GM23338 (cell line): Measurements from ENCODE around the gene BMF. TPM values are rescaled to one million over a fixed set of nuclear protein-coding genes. Genes with fewer than 3 reads are reported as not detected.

Source experiments
- ATAC-seq: fragments of 200-7000 bp; cut with Tn5 transposase; 3 replicates; pipeline ENCODE4 v1.9.1; 2020
- DNase-seq: peaks from one replicate; pipeline ENCODE4 v3.0.0-alpha.2; 2015; ENCODE audit warnings: low spot score
- H2AFZ ChIP-seq: fragments of 200-600 bp; sonication (generic); 2 replicates; pipeline ENCODE4 v1.8.0; 2016; ENCODE audit warnings: antibody characterized with exemption, mild to moderate bottlenecking, moderate library complexity
- H3F3A ChIP-seq: fragments of 200-600 bp; sonication (generic); replicated peaks from 2 replicates; pipeline ENCODE4 v1.8.0; 2017; ENCODE audit warnings: antibody characterized with exemption, mixed run types, low read depth
- H3K27ac ChIP-seq: fragments of 200-600 bp; sonication (generic); 2 replicates; pipeline ENCODE4 v1.6.1; 2016; ENCODE audit warnings: low read depth
- H3K27me3 ChIP-seq: fragments of 200-600 bp; sonication (generic); 2 replicates; pipeline ENCODE4 v1.8.0; 2016; ENCODE audit warnings: mild to moderate bottlenecking, mixed run types, moderate library complexity; ENCODE audit not compliant: insufficient read depth
- H3K36me3 ChIP-seq: fragments of 200-600 bp; sonication (generic); 2 replicates; pipeline ENCODE4 v1.8.0; 2016; ENCODE audit warnings: mild to moderate bottlenecking; ENCODE audit not compliant: insufficient read depth
- H3K4me1 ChIP-seq: fragments of 200-600 bp; sonication (generic); 2 replicates; pipeline ENCODE4 v1.8.0; 2016; ENCODE audit warnings: mild to moderate bottlenecking, moderate library complexity; ENCODE audit not compliant: insufficient read depth
- H3K4me2 ChIP-seq: fragments of 200-600 bp; sonication (generic); 2 replicates; pipeline ENCODE4 v1.7.1; 2017; ENCODE audit warnings: mixed run types
- H3K4me3 ChIP-seq: fragments of 200-600 bp; sonication (generic); 2 replicates; pipeline ENCODE4 v1.6.1; 2016; ENCODE audit warnings: mixed run types
- H3K79me2 ChIP-seq: fragments of 200-600 bp; sonication (generic); replicated peaks from 2 replicates; pipeline ENCODE4 v1.8.0; 2017; ENCODE audit warnings: mild to moderate bottlenecking; ENCODE audit not compliant: insufficient read depth
- H3K9me2 ChIP-seq: fragments of 200-600 bp; sonication (generic); 2 replicates; pipeline ENCODE4 v1.8.0; 2017; ENCODE audit not compliant: insufficient read depth
- H4K20me1 ChIP-seq: fragments of 200-600 bp; sonication (generic); replicated peaks from 2 replicates; pipeline ENCODE4 v1.8.0; 2017; ENCODE audit warnings: mild to moderate bottlenecking; ENCODE audit not compliant: insufficient read depth
- H3K27ac Mint-ChIP-seq: 2 replicates; pipeline ENCODE4 v1.8.0; 2020; ENCODE audit warnings: inconsistent platforms, mild to moderate bottlenecking, moderate library complexity, mixed read lengths
- H3K27me3 Mint-ChIP-seq: 3 replicates; pipeline ENCODE4 v1.8.0; 2022; ENCODE audit warnings: low read depth, mild to moderate bottlenecking, moderate library complexity, mixed read lengths, inconsistent platforms; ENCODE audit not compliant: insufficient read depth, poor library complexity
- H3K36me3 Mint-ChIP-seq: 3 replicates; pipeline ENCODE4 v1.8.0; 2021; ENCODE audit warnings: low read depth, mild to moderate bottlenecking, inconsistent platforms, moderate library complexity, mixed read lengths
- H3K4me1 Mint-ChIP-seq: 3 replicates; pipeline ENCODE4 v1.8.0; 2020; ENCODE audit warnings: mild to moderate bottlenecking, inconsistent platforms, mixed read lengths
- H3K4me3 Mint-ChIP-seq: 3 replicates; pipeline ENCODE4 v1.8.0; 2021; ENCODE audit warnings: moderate library complexity, mild to moderate bottlenecking, inconsistent platforms, mixed read lengths
- H3K9me3 Mint-ChIP-seq: 3 replicates; pipeline ENCODE4 v1.8.0; 2020; ENCODE audit warnings: moderate library complexity, mild to moderate bottlenecking, inconsistent platforms, mixed read lengths
- CREB1 ChIP-seq: fragments of 250-450 bp; sonication (Bioruptor Pico); IDR thresholded peaks from 2 replicates; pipeline ENCODE4 v1.5.0; 2020; ENCODE audit warnings: low read depth, mild to moderate bottlenecking, moderate library complexity
- EZH2 ChIP-seq: fragments of 200-600 bp; sonication (generic); IDR thresholded peaks from one replicate; pipeline ENCODE4 v1.8.0; 2017; ENCODE audit warnings: antibody characterized with exemption, mild to moderate bottlenecking, low read depth; ENCODE audit not compliant: unreplicated experiment
- JUNB ChIP-seq: IDR thresholded peaks from one replicate; pipeline ENCODE4 v1.6.1; 2016; ENCODE audit warnings: antibody characterized with exemption; ENCODE audit not compliant: unreplicated experiment
- NANOG ChIP-seq: IDR thresholded peaks from 2 replicates; pipeline ENCODE4 v1.6.1; 2016; ENCODE audit warnings: antibody characterized with exemption, borderline replicate concordance
- STAT1 ChIP-seq: IDR thresholded peaks from one replicate; pipeline ENCODE4 v1.6.1; 2016; ENCODE audit warnings: antibody characterized with exemption; ENCODE audit not compliant: unreplicated experiment
- ZNF114 ChIP-seq: fragments of 250-450 bp; sonication (Bioruptor Pico); IDR thresholded peaks from 2 replicates; pipeline ENCODE4 v1.5.0; 2020; ENCODE audit warnings: mild to moderate bottlenecking, moderate library complexity
- ZNF331 ChIP-seq: fragments of 250-450 bp; sonication (Bioruptor Pico); IDR thresholded peaks from 2 replicates; pipeline ENCODE4 v1.5.0; 2020; ENCODE audit warnings: low read depth, mild to moderate bottlenecking, moderate library complexity
- polyA plus RNA-seq: library from polyadenylated mRNA; unstranded; fragments of >200 nt; fragmentation: Nextera tagmentation; extraction: Ambion mirVana; gene quantifications from 2 replicates; pipeline ENCODE4 v1.2.1, GENCODE V29; 2016
- total RNA-seq: library from RNA; depleted of rRNA; stranded (reverse); fragments of >200 nt; shearing (Covaris generic); gene quantifications from 2 replicates; pipeline ENCODE4 v1.2.3, GENCODE V29; 2014
- TF ChIP-seq, protein P1 (sequence below): IDR thresholded peaks from one replicate; pipeline ENCODE4 v1.6.1; 2018; ENCODE audit warnings: antibody characterized with exemption; ENCODE audit not compliant: unreplicated experiment
- TF ChIP-seq, protein P2 (sequence below): fragments of 250-450 bp; sonication (Bioruptor Pico); IDR thresholded peaks from 2 replicates; pipeline ENCODE4 v1.5.0; 2020; ENCODE audit warnings: mild to moderate bottlenecking, moderate library complexity
- TF ChIP-seq, protein P3 (sequence below), 2 experiments: fragments of 200-600 bp in 1 of 2; sonication (generic) in 1 of 2; conservative IDR thresholded peaks; 2 replicates each; pipeline versions ENCODE4 v1.5.1 to v1.6.1; 2016 to 2017; ENCODE audit warnings: antibody characterized with exemption in 2 of 2, low read depth in 2 of 2, mild to moderate bottlenecking in 2 of 2, moderate library complexity in 1 of 2

BMF gene
- total and polyA plus RNA-seq, 2 experiments from 2014 or later: 2.0 to 20.3 TPM

DNA sequence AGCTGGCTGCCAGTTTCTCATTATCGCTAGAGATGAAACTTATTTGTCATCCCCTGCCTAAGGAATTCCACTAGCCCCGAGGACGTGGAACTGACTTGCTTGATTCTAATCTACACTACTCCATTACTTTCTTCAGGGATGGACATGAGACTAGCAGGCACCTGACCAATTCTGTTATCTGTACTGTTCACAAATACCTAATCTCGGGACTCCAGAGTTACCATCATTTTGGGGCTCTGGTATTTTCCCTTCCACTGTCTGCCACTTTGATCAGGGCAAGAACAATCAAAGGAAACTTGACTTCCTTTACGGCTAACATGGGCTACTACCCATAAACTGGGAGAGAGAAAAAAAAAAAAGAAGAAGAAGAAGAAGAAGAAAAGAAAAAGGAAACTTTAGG is 27.8 kb downstream of the BMF start:
- H3F3A ChIP-seq: no peaks in the 10 kb centered on the region
- no peaks in the 10 kb centered on the region for H3K9me2 ChIP-seq
- peaks cover 30% of the 10 kb centered on the region for H3K4me1 ChIP-seq
- Mint-ChIP-seq H3K27me3 (peaks cover 24% of the 10 kb centered on the region), H3K4me3 (peak overlapping the region; percentile 24; the same call in 2 of the 3 replicates), H3K27ac (no peak overlapping the region), H3K36me3 (no peaks in the 10 kb centered on the region), H3K4me1 (peaks cover 43% of the 10 kb centered on the region), H3K9me3 (no peaks in the 10 kb centered on the region; the same call in 2 of the 3 replicates)
- no peak overlapping the region for H3K27ac ChIP-seq
- no peaks in the 10 kb centered on the region for H3K79me2 ChIP-seq
- TF ChIP-seq NANOG (no peak), JUNB (no peak), ZNF114 (no peak), CREB1 (CRISPR knock-in tag) (no peak), ZNF331 (CRISPR knock-in tag) (no peak), EZH2 (no peak), STAT1 (no peak)
- TF ChIP-seq, protein P1, sequence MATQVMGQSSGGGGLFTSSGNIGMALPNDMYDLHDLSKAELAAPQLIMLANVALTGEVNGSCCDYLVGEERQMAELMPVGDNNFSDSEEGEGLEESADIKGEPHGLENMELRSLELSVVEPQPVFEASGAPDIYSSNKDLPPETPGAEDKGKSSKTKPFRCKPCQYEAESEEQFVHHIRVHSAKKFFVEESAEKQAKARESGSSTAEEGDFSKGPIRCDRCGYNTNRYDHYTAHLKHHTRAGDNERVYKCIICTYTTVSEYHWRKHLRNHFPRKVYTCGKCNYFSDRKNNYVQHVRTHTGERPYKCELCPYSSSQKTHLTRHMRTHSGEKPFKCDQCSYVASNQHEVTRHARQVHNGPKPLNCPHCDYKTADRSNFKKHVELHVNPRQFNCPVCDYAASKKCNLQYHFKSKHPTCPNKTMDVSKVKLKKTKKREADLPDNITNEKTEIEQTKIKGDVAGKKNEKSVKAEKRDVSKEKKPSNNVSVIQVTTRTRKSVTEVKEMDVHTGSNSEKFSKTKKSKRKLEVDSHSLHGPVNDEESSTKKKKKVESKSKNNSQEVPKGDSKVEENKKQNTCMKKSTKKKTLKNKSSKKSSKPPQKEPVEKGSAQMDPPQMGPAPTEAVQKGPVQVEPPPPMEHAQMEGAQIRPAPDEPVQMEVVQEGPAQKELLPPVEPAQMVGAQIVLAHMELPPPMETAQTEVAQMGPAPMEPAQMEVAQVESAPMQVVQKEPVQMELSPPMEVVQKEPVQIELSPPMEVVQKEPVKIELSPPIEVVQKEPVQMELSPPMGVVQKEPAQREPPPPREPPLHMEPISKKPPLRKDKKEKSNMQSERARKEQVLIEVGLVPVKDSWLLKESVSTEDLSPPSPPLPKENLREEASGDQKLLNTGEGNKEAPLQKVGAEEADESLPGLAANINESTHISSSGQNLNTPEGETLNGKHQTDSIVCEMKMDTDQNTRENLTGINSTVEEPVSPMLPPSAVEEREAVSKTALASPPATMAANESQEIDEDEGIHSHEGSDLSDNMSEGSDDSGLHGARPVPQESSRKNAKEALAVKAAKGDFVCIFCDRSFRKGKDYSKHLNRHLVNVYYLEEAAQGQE: no peak
- TF ChIP-seq, protein P2, sequence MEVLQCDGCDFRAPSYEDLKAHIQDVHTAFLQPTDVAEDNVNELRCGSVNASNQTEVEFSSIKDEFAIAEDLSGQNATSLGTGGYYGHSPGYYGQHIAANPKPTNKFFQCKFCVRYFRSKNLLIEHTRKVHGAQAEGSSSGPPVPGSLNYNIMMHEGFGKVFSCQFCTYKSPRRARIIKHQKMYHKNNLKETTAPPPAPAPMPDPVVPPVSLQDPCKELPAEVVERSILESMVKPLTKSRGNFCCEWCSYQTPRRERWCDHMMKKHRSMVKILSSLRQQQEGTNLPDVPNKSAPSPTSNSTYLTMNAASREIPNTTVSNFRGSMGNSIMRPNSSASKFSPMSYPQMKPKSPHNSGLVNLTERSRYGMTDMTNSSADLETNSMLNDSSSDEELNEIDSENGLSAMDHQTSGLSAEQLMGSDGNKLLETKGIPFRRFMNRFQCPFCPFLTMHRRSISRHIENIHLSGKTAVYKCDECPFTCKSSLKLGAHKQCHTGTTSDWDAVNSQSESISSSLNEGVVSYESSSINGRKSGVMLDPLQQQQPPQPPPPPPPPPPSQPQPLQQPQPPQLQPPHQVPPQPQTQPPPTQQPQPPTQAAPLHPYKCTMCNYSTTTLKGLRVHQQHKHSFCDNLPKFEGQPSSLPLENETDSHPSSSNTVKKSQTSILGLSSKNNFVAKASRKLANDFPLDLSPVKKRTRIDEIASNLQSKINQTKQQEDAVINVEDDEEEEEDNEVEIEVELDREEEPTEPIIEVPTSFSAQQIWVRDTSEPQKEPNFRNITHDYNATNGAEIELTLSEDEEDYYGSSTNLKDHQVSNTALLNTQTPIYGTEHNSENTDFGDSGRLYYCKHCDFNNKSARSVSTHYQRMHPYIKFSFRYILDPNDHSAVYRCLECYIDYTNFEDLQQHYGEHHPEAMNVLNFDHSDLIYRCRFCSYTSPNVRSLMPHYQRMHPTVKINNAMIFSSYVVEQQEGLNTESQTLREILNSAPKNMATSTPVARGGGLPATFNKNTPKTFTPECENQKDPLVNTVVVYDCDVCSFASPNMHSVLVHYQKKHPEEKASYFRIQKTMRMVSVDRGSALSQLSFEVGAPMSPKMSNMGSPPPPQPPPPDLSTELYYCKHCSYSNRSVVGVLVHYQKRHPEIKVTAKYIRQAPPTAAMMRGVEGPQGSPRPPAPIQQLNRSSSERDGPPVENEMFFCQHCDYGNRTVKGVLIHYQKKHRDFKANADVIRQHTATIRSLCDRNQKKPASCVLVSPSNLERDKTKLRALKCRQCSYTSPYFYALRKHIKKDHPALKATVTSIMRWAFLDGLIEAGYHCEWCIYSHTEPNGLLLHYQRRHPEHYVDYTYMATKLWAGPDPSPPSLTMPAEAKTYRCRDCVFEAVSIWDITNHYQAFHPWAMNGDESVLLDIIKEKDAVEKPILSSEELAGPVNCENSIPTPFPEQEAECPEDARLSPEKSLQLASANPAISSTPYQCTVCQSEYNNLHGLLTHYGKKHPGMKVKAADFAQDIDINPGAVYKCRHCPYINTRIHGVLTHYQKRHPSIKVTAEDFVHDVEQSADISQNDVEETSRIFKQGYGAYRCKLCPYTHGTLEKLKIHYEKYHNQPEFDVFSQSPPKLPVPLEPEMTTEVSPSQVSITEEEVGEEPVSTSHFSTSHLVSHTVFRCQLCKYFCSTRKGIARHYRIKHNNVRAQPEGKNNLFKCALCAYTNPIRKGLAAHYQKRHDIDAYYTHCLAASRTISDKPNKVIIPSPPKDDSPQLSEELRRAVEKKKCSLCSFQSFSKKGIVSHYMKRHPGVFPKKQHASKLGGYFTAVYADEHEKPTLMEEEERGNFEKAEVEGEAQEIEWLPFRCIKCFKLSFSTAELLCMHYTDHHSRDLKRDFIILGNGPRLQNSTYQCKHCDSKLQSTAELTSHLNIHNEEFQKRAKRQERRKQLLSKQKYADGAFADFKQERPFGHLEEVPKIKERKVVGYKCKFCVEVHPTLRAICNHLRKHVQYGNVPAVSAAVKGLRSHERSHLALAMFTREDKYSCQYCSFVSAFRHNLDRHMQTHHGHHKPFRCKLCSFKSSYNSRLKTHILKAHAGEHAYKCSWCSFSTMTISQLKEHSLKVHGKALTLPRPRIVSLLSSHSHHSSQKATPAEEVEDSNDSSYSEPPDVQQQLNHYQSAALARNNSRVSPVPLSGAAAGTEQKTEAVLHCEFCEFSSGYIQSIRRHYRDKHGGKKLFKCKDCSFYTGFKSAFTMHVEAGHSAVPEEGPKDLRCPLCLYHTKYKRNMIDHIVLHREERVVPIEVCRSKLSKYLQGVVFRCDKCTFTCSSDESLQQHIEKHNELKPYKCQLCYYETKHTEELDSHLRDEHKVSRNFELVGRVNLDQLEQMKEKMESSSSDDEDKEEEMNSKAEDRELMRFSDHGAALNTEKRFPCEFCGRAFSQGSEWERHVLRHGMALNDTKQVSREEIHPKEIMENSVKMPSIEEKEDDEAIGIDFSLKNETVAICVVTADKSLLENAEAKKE (CRISPR knock-in tag): no peak
- TF ChIP-seq, protein P3, sequence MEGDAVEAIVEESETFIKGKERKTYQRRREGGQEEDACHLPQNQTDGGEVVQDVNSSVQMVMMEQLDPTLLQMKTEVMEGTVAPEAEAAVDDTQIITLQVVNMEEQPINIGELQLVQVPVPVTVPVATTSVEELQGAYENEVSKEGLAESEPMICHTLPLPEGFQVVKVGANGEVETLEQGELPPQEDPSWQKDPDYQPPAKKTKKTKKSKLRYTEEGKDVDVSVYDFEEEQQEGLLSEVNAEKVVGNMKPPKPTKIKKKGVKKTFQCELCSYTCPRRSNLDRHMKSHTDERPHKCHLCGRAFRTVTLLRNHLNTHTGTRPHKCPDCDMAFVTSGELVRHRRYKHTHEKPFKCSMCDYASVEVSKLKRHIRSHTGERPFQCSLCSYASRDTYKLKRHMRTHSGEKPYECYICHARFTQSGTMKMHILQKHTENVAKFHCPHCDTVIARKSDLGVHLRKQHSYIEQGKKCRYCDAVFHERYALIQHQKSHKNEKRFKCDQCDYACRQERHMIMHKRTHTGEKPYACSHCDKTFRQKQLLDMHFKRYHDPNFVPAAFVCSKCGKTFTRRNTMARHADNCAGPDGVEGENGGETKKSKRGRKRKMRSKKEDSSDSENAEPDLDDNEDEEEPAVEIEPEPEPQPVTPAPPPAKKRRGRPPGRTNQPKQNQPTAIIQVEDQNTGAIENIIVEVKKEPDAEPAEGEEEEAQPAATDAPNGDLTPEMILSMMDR (conservative IDR thresholded peaks at IDR 0.05; ENCODE audit: low read depth in 2 of 2): no peak
- 0 out of 2 replicates have a peak overlapping the region, but pooled peaks have one; percentile 61 for H3K4me2 ChIP-seq
- no peak overlapping the region; the same call in 1 of the 2 replicates for H2AFZ ChIP-seq
- ATAC-seq: no peak
- peaks cover 25% of the 10 kb centered on the region for H3K27me3 ChIP-seq
- H3K4me3 ChIP-seq: no peak overlapping the region
- H4K20me1 ChIP-seq: no peaks in the 10 kb centered on the region
- no peak for DNase-seq
- H3K36me3 ChIP-seq: no peaks in the 10 kb centered on the region
